Stimulated activated CD4-positive, alpha-beta T cell treated with anti-CD3 and anti-CD28 coated beads, Interleukin-4, amount 100 ng/mL, for 4 hours (primary cell): ENCODE data around the gene PDE4D.
"Not testable (repeated sequence)": the region's sequence is repeated elsewhere in the genome, so short reads cannot be mapped to it uniquely, and the experiment has no call there.

Experiments used
- DNase-seq, 2 experiments: peaks; one replicate each; pipeline ENCODE4 v3.0.0-alpha.2; 2020

PDE4D gene

DNA sequence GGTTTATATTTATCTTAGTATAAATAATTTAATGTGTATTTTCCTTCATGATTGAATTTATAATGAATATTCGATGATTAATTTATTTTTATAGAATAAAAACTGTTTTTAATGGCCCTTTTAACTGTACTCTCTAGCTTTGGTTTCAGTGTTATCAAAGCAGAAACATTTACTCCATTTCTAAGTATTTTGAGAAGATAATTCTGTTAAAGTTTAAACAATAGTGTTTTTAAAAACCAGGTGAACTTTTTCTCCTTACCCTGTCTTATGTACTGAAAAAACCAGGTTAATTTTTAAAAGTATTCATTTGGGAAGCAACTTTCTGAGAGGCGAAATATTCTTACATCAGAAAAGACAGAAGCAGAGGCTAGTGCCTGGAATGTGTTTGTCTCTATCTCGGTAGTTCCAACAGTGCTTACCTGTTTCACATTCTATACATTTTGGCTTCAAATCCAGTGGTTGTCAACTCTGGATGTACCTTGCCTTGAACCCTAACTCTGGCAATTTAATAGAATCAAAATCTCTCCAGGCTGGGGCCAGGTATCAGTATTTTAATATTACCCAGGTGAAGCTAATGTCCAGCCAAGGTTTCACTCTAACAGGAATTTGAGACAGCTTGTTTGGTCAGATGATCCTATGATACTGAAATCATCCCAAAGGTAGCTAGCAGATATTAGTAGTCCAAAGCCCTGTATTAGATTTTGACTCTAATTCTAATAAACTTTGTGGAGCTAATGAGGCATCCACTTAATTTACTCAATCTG is 434.4 kb downstream of the PDE4D start:
- no peak for DNase-seq

DNA sequence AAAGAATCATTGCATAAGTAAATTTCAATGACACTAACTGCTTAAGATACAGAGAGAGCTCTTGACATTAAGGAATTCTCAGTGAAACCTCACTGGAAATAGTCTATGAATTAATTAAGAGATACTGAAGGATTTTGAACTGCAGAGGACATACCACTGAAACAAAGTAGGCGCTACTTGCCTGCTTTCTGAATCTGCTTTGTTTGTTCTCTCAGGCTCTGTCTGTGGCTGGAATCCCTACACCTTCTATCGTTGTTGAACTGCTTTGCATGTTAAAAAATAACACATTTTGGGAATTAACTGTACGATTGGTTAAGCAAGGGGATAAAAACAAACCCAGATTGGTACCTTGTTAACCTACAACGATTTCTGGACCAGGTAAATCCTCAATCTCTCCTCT is 435.2 kb downstream of the PDE4D start:
- no peak for DNase-seq

DNA sequence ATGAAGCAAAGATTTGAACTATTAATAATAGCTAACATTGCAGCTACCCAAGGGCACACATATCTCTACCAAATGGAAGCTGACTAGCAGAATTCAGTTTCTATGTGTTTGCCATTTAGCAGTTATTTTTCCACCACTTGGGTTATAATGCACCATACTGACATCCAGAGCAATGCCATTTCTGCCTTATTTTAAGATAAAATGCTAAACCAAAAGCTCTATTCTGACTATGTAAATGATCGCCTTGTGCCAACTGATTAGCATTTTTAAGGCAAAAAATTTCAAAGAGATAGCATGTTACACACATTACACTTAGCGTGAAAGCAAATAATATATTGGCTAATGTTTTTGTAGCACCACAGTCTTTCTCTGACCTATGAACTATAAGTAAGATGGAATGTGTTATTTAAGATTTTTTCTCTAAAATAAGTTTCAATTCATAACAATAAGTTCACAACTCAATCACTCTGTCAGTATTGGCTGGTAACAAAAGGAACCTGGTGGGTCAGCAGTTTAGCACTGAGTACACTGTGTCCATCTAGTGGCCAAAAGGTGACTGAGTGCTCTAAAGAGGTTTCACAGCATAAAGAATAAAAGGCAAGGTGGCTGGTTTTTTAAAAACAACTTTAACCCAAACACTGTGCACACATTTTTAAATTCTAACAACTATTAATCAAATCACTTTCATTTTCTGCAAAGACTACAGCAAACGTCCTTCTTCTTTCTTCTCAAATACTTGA is 443.5 kb downstream of the PDE4D start:
- no peak for DNase-seq

DNA sequence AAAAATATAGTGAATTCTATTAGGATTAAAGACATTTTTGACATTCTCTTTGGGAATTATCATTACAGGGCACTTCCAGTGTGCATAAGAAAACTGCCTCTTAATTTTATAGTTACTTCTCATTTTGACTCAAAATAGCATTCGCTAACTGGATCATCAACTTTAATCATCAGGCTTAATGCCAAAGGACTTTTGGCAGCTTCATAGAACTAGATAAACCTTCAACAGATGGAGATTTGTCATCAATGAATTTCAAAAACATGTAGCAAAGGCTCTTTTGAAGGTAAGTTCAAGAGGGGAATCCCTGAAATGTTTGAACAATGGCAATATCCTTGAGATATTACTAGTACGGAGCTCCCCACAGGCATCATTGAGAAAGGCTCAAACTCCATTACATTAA is 447.2 kb downstream of the PDE4D start:
- DNase-seq = no peak

DNA sequence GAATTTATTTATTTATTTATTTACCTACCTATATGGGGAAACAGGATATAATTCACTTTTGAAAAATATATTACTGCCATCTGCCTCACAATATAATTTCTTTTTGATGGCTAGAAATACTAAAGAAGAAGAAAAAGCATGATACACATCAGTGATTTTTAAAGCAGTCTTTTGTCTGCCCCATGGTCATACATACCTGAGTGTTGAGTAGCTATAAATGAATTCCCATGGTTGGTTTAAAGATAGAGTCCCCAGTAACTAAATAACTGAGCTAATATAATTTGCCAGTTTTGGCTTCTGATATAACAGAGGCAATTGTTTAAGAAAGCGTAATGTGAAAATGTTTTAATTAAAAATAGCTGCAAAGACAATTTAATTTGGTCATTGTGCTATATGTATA is 447.8 kb downstream of the PDE4D start:
- no peak for DNase-seq

DNA sequence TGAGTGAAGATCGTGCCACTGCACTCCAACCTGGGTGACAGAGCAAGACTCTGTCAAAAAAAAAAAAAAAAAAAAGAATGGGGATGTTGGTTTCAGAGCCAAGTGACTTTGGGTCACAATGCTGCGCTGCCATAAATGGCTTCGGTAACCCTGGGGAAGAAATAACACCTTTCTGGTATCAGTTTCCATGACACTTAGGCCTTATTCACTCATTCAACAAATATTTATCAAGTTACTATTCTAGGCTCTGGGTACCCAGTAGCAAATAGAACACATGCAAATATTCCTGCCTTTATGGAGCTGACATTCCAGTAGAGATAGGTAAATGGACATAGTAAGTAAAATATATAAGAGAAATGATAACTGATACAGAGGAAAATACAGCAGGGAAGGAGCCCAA is 454.2 kb downstream of the PDE4D start:
- no peak for DNase-seq

DNA sequence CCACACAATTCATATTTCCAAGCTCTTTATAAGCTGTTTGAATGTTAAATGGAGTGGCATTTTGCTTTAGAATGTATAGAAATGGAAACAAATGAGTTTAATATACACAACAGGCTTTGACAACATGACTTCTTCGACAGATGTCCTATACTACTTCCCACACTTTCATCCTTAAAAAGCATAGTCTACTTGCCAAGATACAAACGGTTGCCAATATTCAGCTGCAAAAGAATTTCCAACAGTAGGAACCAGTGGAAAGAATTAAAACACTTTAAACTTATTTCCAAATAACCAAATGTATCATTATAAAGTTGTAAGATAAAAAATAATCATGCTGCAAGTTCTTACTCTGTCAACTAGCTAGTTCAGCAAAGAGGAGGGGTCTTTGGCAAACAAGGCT is 456.4 kb downstream of the PDE4D start:
- no peak for DNase-seq

DNA sequence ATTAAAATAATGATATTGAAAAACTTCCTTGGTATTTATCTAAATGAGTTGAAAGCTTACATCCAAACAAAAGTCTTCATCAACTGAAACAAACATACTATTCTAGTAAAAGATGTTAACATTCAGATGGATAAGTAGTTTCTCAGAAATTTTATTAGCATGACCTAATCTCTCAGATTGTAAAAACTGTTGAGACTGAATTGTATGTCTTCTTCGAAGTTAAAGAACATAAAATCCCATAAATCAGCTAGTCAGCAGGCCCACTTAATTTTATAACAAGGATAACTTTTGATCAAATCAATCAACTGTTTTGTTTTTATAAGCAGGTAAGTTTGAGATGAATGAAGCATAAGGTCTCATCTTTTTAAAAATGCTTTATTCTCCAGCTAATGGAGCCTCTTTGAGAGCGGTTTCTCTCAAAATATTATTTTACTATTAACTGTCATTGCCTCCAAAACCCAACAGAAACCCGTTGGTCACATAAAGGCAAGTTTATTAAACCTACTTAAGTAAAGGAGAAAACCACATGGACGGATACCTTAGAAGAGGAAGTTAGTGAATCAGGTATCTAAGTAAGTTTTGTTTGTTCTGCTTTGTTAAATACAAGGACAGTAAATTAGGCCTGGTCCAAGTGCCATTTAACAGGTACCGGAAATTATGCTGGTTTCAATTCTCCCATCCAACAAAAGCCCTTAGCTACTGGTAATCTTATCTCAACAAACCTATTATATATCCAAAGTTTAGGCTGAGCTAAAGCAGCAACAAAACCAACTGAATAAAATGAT is 457.0 kb downstream of the PDE4D start:
- DNase-seq = no peak

DNA sequence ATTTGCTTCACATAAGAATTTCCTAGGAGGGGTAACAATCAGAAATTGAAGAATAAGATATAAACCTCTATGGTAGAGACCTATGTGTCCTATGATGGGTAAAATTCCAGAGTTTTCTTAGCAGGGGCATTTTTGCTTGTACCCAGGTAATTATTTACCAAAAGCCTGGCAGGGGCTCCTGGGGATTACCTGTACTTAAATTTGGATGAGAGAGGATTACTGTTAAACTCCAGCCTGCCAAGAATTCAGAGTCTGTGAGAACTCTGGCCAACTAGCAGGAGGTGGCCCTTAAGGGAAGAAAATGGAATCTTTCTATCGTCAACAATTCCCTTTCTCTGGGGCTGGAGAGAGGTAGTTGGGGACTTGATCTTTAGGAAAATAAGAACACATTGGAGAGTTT is 460.4 kb downstream of the PDE4D start:
- DNase-seq = no peak

DNA sequence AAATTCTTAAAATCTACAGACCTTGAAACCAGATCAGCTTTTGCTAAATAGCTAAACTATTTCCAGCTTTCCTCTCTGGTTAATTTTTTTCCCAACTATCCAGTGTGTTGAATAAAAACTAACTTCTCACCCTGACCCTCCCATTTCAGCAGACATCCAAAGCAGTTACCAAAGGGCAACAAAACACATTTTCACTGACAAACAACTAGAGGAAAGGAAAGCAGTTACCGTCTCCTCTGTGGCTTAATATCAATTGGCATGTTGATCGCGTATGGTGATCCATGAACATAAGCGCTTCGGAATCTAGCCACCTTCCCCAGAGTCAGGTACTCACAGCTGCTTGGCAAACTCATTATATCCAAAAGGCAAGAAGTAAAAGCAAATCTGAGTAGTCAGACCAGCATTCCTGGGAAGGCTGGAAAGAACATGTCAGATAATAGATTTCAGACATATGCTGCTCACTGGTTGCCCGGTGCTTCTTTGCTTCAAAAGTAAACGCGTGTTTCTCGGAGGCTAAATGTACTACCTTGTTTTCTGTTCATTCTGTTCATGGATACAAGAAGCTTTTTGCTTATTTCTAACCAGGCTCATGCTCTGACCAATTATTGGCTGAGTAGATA is 463.4 kb downstream of the PDE4D start:
- no peak for DNase-seq

DNA sequence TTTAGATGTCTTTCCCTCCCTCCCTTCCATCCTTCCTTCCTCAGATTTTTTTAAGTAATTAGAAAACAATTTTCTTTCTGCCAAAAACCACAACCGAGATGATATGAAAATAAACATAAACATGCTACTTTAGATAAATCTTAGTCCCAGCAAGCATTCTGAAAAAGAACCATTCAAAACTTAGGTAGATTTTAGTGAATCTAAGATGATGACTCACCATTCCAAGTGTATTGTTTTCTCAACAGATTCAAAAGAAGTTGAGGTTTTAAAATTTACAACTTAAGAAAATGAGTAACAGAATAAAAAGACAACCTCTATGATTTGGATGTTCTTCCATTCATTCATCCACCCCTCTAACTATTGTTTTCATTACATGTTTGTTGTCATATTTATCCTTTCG is 465.1 kb downstream of the PDE4D start:
- DNase-seq = no peak

DNA sequence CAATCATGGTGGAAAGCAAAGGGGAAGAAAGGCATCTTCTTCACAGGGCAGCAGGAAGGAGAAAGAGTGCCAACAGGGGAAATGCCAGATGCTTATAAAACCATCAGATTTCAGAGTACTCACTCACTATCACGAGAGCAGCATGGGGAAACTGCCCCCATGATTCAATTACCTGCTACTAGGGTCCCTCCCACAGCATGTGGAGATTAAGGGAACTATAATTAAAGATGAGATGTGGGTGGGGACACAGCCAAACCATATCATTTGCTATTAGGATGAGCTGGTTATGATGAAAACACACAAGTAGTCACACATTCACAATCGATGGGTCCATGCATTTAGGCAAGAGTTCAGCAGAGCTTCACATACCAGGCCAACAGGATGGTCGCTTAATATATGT is 469.0 kb downstream of the PDE4D start:
- DNase-seq = no peak

DNA sequence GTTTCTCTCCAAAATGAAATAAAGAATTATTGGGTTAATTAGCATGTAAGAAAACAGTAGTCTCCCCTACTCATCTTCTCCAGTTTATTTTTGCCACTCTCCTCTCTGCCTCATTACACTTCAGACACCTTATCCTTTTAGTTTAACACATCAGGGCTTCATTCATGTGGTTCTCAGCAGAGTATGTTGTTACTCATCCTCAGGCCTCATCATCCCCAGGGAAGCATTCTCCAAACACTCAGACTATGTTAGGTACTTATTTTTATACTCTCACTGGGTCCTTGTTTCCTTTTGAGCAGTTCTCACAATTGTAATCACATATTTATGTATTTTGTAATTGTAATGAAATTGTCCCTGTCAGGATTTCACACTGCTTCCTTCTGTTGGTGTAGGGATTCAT is 470.5 kb downstream of the PDE4D start:
- DNase-seq = no peak

DNA sequence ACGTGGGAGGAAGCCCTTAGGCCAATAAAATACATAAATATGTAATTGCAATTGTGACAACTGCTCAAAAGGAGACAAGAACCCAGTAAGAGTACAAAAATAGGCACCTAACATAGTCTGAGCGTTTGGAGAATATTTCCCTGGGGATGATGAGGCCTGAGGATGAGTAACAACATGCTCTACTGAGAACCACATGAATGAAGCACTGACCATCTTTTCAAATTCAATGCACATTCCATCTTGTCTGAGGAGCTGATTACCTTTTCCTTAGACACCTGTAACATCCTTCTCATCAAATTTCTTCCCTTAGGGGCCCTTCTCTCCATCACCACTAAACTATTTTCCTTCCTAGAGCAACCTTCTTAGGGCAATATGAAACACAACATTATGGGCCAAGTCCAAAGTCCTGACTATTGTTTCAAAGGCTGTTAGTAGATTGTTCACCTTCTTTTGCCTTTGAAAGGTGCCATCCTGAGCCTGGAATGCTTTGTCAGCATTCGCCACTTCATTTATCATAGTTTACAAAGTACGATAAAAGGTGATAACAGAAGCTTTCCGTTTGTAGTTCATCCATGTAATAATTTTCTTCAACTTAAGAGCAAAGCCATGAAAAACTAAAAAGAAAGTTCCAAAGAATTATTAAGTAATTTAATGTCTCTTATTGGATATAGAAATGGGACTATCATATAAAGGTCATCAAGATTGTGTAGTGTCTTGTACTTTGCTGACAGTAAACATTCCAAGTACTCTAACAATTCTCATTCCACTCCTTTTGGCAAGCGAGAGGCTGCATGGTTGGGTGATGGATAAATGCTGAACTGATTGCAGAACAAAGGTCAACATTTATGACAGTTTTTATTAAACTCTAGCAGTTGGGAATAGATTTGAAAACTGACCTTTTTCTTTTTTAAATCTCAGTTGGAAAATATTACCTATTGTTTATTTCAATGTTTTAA is 471.3 kb downstream of the PDE4D start:
- DNase-seq = no peak

DNA sequence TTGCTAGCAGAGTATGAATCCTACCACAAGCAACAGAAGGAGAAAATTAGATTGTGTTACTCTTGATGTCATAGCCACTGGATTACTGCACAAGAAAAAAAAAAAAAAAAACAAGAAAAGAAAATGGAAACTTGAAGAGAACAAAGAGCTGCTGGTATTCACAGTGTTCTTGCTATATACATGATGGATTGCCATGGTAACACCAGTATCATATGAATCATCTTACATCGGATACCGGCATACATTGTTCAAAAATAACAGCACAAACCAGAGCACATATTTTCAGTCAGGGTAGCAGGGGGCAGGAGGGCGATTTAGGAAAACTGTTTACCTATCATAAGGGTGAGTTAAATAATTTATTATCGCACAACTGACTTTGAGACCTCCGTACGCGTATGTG is 472.9 kb downstream of the PDE4D start:
- DNase-seq = no peak

DNA sequence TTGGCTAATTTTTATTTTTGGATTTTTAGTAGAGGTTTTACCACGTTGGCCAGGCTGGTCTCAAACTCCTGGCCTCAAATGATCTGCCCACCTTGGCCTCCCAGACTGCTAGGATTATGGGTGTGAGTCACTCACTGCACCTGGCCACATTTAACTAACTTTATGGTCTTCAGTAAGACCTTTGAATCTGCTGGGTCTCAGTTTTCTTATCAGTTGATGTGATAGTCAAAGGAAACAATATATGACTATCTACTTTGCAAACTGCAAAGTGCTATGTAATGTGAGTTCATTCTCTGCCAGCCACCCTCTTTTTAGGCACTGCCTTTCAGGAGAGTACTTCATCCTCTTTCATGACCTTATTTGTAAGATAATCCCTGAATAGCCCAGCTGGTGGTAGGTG is 474.7 kb downstream of the PDE4D start:
- DNase-seq = no peak

DNA sequence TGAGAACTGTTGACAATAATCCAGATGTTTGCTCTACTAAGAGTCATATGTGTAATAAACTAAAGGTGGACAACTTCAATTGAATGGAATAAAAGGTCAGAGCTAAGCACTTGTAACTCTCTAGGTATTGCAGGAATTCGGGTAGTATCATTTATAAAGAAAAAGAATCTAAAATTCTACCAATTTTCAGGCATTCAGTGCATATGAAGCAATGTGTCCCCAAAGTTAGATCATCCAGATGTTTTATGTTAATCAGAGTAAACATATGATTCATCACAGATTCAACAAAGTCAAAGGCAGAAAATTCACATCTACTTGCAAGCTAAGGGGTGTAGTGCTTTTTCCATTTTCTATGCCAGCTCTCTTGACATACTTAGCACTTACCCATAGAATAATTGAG is 477.1 kb downstream of the PDE4D start:
- DNase-seq = no peak

DNA sequence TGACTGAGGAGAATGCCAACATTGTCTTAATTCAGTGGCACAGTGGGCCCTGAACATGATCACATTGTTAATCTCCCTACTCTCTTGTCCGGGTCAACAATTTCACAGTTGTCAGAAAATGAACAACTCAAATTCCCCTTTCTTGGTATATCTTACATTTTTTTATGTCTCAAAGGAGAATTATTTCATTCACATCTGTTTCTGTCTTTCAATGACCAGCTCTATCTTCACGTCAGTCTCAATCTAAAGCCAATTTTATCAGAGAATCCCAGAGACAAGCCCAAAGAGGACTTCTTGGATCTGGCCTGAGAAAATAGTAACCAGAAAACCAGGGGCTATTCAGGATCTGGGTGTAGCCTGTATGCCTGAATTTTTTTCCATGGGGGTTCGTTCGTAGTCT is 477.5 kb downstream of the PDE4D start:
- DNase-seq = no peak

DNA sequence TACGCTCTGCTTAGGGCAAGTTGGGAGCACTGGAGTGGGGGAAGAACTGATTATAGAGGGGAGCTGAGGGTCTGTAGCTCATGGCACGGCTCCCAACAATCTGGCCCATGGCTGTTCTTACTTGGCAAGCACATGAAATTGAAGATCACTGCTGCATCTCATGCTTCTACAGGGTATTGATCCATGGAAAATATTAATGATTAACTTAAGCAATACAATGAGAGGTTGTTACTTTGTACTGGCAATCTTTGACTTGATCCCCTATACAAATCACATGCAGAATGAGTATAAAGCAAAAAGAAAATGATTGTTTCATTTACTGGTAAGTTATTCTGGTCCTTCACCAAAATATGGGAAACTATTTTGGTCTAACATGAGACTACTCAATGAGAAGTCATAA is 481.1 kb downstream of the PDE4D start:
- DNase-seq = no peak

DNA sequence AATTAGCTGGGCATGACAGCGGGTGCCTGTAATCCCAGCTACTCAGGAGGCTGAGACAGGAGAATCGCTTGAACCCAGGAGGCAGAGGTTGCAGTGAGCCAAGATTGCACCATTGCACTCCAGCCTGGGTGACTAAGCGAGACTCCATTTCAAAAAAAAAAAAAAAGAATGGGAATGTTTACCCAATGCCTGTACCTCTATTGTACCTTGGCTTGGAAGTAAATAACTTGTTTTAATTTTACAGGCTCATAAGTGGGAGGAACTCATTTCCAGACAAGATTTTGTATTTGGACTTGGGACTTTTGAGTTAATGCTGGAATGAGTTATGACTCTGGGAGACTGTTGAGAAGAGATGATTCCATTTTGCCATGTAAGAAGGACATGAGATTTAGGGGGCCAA is 484.5 kb downstream of the PDE4D start:
- DNase-seq = not testable (repeated sequence)

DNA sequence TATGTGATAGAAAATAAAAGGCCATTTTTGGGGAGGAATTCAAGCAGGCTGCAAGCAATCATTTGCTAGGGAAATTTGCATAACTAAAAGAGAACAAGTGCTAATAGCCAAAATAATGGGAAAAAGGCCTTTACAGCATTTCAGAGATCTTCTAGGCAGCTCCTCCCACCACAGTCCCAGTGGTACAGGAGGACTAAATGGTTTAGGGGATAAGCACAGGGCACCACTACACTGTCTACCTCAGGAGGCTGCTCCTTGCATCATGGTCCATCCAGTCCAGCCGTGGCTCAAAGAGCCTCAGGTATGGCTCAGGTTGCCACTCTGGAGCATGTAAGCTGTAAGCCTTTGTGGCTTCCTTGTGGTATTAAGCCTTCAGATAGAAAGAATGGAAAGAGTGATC is 485.6 kb downstream of the PDE4D start:
- no peak for DNase-seq

DNA sequence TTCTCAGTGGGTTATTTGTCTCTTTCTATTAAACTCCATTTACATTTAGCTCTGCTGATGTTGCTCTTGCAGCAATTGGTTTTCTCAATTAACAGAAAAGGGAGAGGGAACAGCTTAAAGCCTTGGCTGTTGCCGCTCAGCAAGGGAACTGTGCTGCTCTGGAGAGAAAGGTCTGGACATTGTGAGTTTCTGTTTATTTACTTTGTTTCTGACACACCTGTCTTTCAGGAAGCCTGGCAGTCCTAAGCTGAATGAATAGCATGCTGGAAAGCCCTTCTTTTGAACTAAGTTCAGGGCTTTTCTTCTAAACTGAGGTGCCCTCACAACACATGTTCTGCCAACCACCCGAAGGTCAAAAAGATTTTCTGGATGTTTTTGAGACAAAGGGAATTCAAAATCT is 491.9 kb downstream of the PDE4D start:
- DNase-seq = no peak
